Omental fat pad (tissue), 4 donors: ENCODE data around the gene TRAF3IP1. TPM values are rescaled to one million over a fixed set of nuclear protein-coding genes. Genes with fewer than 3 reads are reported as not detected.

Experiments
- ATAC-seq: fragments of 150-250 bp; one replicate; pipeline ENCODE4 v1.9.1; 2016; ENCODE audit warnings: mild to moderate bottlenecking, moderate library complexity; ENCODE audit not compliant: low FRiP score
- DNase-seq: peaks from one replicate; pipeline ENCODE4 v3.0.0-alpha.2; 2019; ENCODE audit warnings: low spot score
- total RNA-seq, 4 donors: library from RNA; depleted of rRNA; stranded (reverse); fragments of >200 nt; gene quantifications; one replicate each; pipeline ENCODE4 v1.1.0, GENCODE V29; 2016
- TF ChIP-seq, protein P1 (sequence below), 3 donors: fragments of 450-650 bp; IDR thresholded peaks; one replicate each; pipeline ENCODE4 v1.5.1; 2016 to 2017; ENCODE audit warnings: antibody characterized with exemption in 3 of 3, mild to moderate bottlenecking in 3 of 3, moderate library complexity in 2 of 3

Gene TRAF3IP1
- total RNA-seq, 4 donors from 2014 or later: 8.4 to 15.9 (median 12.5) TPM

- no peak for ATAC-seq
Observed at GRCh38 chr2:238409341-238410199, 89.3 kb downstream of the TRAF3IP1 start.

GRCh38 chr2:238412067-238412767 lies 91.9 kb downstream of the TRAF3IP1 start:
- TF ChIP-seq, protein P1, sequence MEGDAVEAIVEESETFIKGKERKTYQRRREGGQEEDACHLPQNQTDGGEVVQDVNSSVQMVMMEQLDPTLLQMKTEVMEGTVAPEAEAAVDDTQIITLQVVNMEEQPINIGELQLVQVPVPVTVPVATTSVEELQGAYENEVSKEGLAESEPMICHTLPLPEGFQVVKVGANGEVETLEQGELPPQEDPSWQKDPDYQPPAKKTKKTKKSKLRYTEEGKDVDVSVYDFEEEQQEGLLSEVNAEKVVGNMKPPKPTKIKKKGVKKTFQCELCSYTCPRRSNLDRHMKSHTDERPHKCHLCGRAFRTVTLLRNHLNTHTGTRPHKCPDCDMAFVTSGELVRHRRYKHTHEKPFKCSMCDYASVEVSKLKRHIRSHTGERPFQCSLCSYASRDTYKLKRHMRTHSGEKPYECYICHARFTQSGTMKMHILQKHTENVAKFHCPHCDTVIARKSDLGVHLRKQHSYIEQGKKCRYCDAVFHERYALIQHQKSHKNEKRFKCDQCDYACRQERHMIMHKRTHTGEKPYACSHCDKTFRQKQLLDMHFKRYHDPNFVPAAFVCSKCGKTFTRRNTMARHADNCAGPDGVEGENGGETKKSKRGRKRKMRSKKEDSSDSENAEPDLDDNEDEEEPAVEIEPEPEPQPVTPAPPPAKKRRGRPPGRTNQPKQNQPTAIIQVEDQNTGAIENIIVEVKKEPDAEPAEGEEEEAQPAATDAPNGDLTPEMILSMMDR (IDR thresholded peaks at IDR 0.05): no peak
- DNase-seq (no peak), ATAC-seq (no peak)

More at GRCh38 chr2:238409341-238410199, 89.3 kb downstream of the TRAF3IP1 start:
- no peak for DNase-seq
- TF ChIP-seq, protein P1 (IDR thresholded peaks at IDR 0.05): no peak

- ATAC-seq: no peak
- TF ChIP-seq, protein P1 (IDR thresholded peaks at IDR 0.05): no peak
Observed at GRCh38 chr2:238413368-238413767, 93.0 kb downstream of the TRAF3IP1 start.

GRCh38 chr2:238415036-238415764 lies 94.9 kb downstream of the TRAF3IP1 start:
- ATAC-seq (no peak), DNase-seq (no peak)
- TF ChIP-seq, protein P1 (IDR thresholded peaks at IDR 0.05): no peak

More at GRCh38 chr2:238413368-238413767, 93.0 kb downstream of the TRAF3IP1 start:
- no peak for DNase-seq

DNA sequence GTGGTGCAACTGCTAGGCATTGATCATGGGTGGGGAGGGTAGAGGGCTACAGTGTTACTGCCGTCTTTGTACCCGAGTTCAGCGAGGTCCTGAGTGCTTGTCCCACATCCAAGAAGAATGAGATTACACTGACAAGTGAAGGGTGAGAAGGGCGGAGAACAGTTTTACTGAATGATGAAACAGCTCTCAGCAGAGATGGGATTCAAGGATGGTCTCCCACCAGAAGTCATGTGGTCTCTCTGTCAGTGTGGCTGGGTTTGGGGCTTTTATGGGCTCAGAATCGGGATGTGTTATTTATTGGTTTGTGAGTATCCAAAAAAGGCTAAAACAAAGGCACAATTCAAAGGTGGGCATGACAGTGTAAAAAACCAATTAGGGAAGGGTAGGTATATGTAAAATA lies 95.6 kb downstream of the TRAF3IP1 start:
- no peak for ATAC-seq
- no peak for DNase-seq
- TF ChIP-seq, protein P1 (IDR thresholded peaks at IDR 0.05): no peak

GRCh38 chr2:238418196-238418998 lies 98.1 kb downstream of the TRAF3IP1 start:
- TF ChIP-seq, protein P1 (IDR thresholded peaks at IDR 0.05): no peak
- DNase-seq (no peak), ATAC-seq (no peak)
